Thyroid gland (tissue), 4 donors: ENCODE data around the gene TTC3.
"Not testable (repeated sequence)": the region's sequence is repeated elsewhere in the genome, so short reads cannot be mapped to it uniquely, and the experiment has no call there.

Source experiments
- POLR2A ChIP-seq, 2 donors: fragments of 450-650 bp; IDR thresholded peaks; one replicate each; pipeline ENCODE4 v1.6.1; 2017; ENCODE audit warnings: antibody characterized with exemption in 2 of 2, mild to moderate bottlenecking in 2 of 2, moderate library complexity in 1 of 2
- TF ChIP-seq, protein P1 (sequence below), 6 experiments: fragments of 200-600 bp in 3 of 6; fragments of 450-650 bp in 3 of 6; sonication (generic) in 3 of 6; IDR thresholded peaks; one replicate each; pipeline ENCODE4 v1.5.1; 2016 to 2019; ENCODE audit warnings: antibody characterized with exemption in 6 of 6, mild to moderate bottlenecking in 2 of 6, inconsistent platforms in 1 of 6, moderate library complexity in 1 of 6

DNA sequence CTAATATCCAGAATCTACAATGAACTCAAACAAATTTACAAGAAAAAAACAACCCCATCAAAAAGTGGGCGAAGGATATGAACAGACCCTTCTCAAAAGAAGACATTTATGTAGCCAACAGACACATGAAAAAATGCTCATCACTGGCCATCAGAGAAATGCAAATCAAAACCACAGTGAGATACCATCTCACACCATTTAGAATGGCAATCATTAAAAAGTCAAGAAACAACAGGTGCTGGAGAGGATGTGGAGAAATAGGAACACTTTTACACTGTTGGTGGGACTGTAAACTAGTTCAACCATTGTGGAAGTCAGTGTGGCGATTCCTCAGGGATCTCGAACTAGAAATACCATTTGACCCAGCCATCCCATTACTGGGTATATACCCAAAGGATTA, 41.2 kb downstream of the TTC3 start:
- TF ChIP-seq, protein P1, sequence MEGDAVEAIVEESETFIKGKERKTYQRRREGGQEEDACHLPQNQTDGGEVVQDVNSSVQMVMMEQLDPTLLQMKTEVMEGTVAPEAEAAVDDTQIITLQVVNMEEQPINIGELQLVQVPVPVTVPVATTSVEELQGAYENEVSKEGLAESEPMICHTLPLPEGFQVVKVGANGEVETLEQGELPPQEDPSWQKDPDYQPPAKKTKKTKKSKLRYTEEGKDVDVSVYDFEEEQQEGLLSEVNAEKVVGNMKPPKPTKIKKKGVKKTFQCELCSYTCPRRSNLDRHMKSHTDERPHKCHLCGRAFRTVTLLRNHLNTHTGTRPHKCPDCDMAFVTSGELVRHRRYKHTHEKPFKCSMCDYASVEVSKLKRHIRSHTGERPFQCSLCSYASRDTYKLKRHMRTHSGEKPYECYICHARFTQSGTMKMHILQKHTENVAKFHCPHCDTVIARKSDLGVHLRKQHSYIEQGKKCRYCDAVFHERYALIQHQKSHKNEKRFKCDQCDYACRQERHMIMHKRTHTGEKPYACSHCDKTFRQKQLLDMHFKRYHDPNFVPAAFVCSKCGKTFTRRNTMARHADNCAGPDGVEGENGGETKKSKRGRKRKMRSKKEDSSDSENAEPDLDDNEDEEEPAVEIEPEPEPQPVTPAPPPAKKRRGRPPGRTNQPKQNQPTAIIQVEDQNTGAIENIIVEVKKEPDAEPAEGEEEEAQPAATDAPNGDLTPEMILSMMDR (IDR thresholded peaks at IDR 0.05): not testable (repeated sequence)
- not testable (repeated sequence) for TF ChIP-seq POLR2A (IDR thresholded peaks at IDR 0.05)
